ENCODE data around the gene MYPOP.

The MYPOP gene, protein sequence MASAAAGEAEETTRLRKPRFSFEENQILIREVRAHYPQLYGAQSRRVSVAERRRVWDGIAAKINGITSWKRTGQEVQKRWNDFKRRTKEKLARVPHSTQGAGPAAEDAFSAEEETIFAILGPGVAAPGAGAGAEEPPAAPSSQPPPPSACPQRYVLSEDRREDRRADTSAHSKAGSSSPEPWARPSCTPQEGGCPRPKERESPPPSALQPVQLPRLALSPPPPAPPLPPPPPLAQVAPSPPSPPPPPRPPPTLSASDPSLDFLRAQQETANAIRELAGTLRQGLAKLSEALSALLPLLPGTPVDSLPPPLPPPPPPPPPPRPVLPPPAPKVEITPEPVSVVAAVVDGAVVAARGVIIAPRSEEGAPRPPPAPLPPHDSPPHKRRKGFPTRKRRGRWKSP

GRCh38 chr19:45901912-45902650 is at the start of gene MYPOP:
Gene MYPOP (minus strand): TSS chr19:45902613. CDS start chr19:45901773, 840 bp downstream.
- TF ChIP-seq CTCF (IDR thresholded peaks at IDR 0.05), result no peak

GRCh38 chr19:45947926-45948325 is 45.5 kb upstream of the MYPOP start:
- no peak for TF ChIP-seq CTCF (IDR thresholded peaks at IDR 0.05)

GRCh38 chr19:45940515-45940805 is 38.0 kb upstream of the MYPOP start:
- TF ChIP-seq CTCF (IDR thresholded peaks at IDR 0.05), result no peak

GRCh38 chr19:45939792-45940514 is 37.5 kb upstream of the MYPOP start:
- no peak for TF ChIP-seq CTCF (IDR thresholded peaks at IDR 0.05)

- TF ChIP-seq CTCF (IDR thresholded peaks at IDR 0.05), result no peak
Measured at GRCh38 chr19:45938733-45939319, 36.4 kb upstream of the MYPOP start.

- TF ChIP-seq CTCF (IDR thresholded peaks at IDR 0.05), result no peak
Measured at GRCh38 chr19:45935267-45935666, 32.9 kb upstream of the MYPOP start.

DNA sequence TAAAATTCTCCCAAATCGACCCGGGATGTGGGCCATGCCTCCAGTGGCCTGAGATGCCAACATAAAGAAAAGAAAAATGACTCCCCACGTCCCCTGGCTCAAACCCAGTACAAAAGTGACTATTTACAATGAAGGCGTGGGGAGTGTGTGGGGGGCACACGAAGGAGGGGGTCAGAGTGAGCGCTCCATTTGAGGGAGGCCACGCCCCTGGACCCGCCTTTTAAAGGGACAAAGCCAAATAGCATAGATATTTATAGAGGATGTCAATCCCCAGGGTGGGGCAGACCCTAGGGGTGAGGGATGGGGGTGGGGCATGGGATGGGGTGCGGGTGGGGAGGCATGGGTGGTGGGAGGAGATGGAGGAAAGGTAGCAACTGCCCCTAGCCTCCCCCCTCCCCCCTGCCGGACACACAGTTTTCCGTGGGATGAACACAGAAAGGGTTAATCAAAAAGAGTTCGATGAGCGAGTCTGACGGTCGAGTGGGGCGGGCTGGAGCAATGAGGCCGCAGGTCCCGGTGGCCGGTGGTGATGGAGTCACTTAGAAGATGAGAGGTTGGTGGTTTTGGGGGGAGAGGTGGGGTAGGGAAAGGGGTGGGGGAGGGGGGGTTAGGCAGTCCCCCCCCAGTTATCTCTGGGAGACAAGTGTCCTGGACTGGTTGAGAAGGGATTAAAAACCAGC is 32.3 kb upstream of the MYPOP start:
- TF ChIP-seq CTCF (IDR thresholded peaks at IDR 0.05), result no peak
